Measurements from ENCODE around the gene EIPR1. TPM values are rescaled to one million over a fixed set of nuclear protein-coding genes. Genes with fewer than 3 reads are reported as not detected.

The EIPR1 gene
- total RNA-seq (ENCODE audit: unreplicated experiment), result 35.9 TPM
- long read RNA-seq, transcript EIPR1-201 (9 exons, 1,766 nt), result major isoform, 54 of 69 reads
- long read RNA-seq, partial matches to known transcripts, result 3 of 69 reads
- long read RNA-seq, other reads (novel, unspliced or antisense), result 11 of 69 reads

- Mint-ChIP-seq H3K27me3 (ENCODE audit: unreplicated experiment) (peaks cover 12% of the 10 kb centered on the region), H3K4me1 (ENCODE audit: unreplicated experiment) (peaks cover 25% of the 10 kb centered on the region), H3K9me3 (ENCODE audit: unreplicated experiment) (no peaks in the 10 kb centered on the region), H3K4me3 (ENCODE audit: unreplicated experiment) (peak within 1 kb of the TSS; percentile 97), H3K27ac (ENCODE audit: unreplicated experiment) (peak within 1 kb of the TSS; percentile 96), H3K36me3 (ENCODE audit: low read depth, unreplicated experiment) (peaks cover 8% of the 10 kb centered on the region)
- TF ChIP-seq CTCF (IDR thresholded peaks at IDR 0.05; ENCODE audit: unreplicated experiment), result no peak
- peak; percentile 95 for DNase-seq (ENCODE audit: low spot score)
These were observed at the start of gene EIPR1 for GRCh38 chr2:3377612-3378432. TSS of gene EIPR1 (minus strand) at chr2:3377818. CDS start at chr2:3377689, 129 bp downstream.

GRCh38 chr2:3427272-3427671 is 49.7 kb upstream of the EIPR1 start:
- no peak for DNase-seq (ENCODE audit: low spot score)
- peaks cover 28% of the 10 kb centered on the region for H3K36me3 Mint-ChIP-seq (ENCODE audit: low read depth, unreplicated experiment)
- TF ChIP-seq CTCF (IDR thresholded peaks at IDR 0.05; ENCODE audit: unreplicated experiment), result no peak
- peaks cover 6% of the 10 kb centered on the region for H3K4me1 Mint-ChIP-seq (ENCODE audit: unreplicated experiment)
- no peak overlapping the region for H3K27ac Mint-ChIP-seq (ENCODE audit: unreplicated experiment)
- H3K27me3 Mint-ChIP-seq (ENCODE audit: unreplicated experiment), result no peaks in the 10 kb centered on the region
- no peak overlapping the region for H3K4me3 Mint-ChIP-seq (ENCODE audit: unreplicated experiment)
- no peaks in the 10 kb centered on the region for H3K9me3 Mint-ChIP-seq (ENCODE audit: unreplicated experiment)

- no peak for DNase-seq (ENCODE audit: low spot score)
- H3K4me1 Mint-ChIP-seq (ENCODE audit: unreplicated experiment), result peaks cover 6% of the 10 kb centered on the region
- H3K27ac Mint-ChIP-seq (ENCODE audit: unreplicated experiment), result no peak overlapping the region
- H3K36me3 Mint-ChIP-seq (ENCODE audit: low read depth, unreplicated experiment), result peaks cover 30% of the 10 kb centered on the region
- no peak overlapping the region for H3K4me3 Mint-ChIP-seq (ENCODE audit: unreplicated experiment)
- no peak for TF ChIP-seq CTCF (IDR thresholded peaks at IDR 0.05; ENCODE audit: unreplicated experiment)
- no peaks in the 10 kb centered on the region for H3K9me3 Mint-ChIP-seq (ENCODE audit: unreplicated experiment)
- H3K27me3 Mint-ChIP-seq (ENCODE audit: unreplicated experiment), result no peaks in the 10 kb centered on the region
These were observed 49.0 kb upstream of the EIPR1 start for GRCh38 chr2:3426615-3427014.

GRCh38 chr2:3424171-3424795 is 46.7 kb upstream of the EIPR1 start:
- H3K4me3 Mint-ChIP-seq (ENCODE audit: unreplicated experiment), result no peak overlapping the region
- peak overlapping the region; percentile 46 for H3K27ac Mint-ChIP-seq (ENCODE audit: unreplicated experiment)
- peak; percentile 72 for TF ChIP-seq CTCF (IDR thresholded peaks at IDR 0.05; ENCODE audit: unreplicated experiment)
- H3K4me1 Mint-ChIP-seq (ENCODE audit: unreplicated experiment), result peaks cover 6% of the 10 kb centered on the region
- H3K9me3 Mint-ChIP-seq (ENCODE audit: unreplicated experiment), result no peaks in the 10 kb centered on the region
- DNase-seq (ENCODE audit: low spot score), result no peak
- no peaks in the 10 kb centered on the region for H3K27me3 Mint-ChIP-seq (ENCODE audit: unreplicated experiment)
- H3K36me3 Mint-ChIP-seq (ENCODE audit: low read depth, unreplicated experiment), result peaks cover 30% of the 10 kb centered on the region

Data from endothelial cell (in vitro differentiated cells).